B cell (primary cell): ENCODE results near the gene SIL1. TPM values are rescaled to one million over a fixed set of nuclear protein-coding genes. Genes with fewer than 3 reads are reported as not detected.

Source experiments
- ATAC-seq: fragments of 200-7000 bp; cut with Tn5 transposase; one replicate; pipeline ENCODE4 v1.10.0; 2021; ENCODE audit warnings: low read depth, mild to moderate bottlenecking, moderate number of reproducible peaks, moderate library complexity
- CTCF ChIA-PET: fragments of 350-600 bp; sonication (Branson Sonifier 250); formaldehyde crosslinking; loops from one replicate; lab custom pipeline; 2021; ENCODE audit warnings: antibody characterized with exemption, inconsistent platforms; lab: Charles Lee
- POLR2A ChIA-PET: fragments of 350-600 bp; sonication (Branson Sonifier 250); formaldehyde crosslinking; loops from one replicate; lab custom pipeline; 2021; ENCODE audit warnings: antibody characterized with exemption; lab: Charles Lee
- DNase-seq: peaks from one replicate; pipeline ENCODE4 v3.0.0; 2013
- H2AFZ ChIP-seq: 2 replicates; pipeline ENCODE4 v1.6.1; 2012; ENCODE audit warnings: mild to moderate bottlenecking, low read depth, low read length; ENCODE audit not compliant: insufficient read depth, poor library complexity, severe bottlenecking
- H3K27ac ChIP-seq, 2 donors: 1 replicate in 1 of 2; 2 replicates in 1 of 2; pipeline ENCODE4 v1.5.1; 2012 to 2013; ENCODE audit warnings: low read length in 2 of 2, mild to moderate bottlenecking in 2 of 2, moderate library complexity in 1 of 2
- H3K27me3 ChIP-seq, 4 experiments: fragments of 200-600 bp in 1 of 4; sonication (generic) in 1 of 4; replicated peaks in 1 of 4; 1 replicate in 2 of 4; 2 replicates in 2 of 4; pipeline versions ENCODE4 v1.6.1 to v1.7.0; 2013 to 2016; ENCODE audit warnings: low read length in 3 of 4, mild to moderate bottlenecking in 2 of 4, mixed read lengths in 1 of 4, moderate library complexity in 1 of 4; ENCODE audit not compliant: insufficient read depth in 4 of 4, control insufficient read depth in 3 of 4; ENCODE audit errors: control extremely low read depth in 1 of 4
- H3K36me3 ChIP-seq, 2 experiments: replicated peaks in 1 of 2; 1 replicate in 1 of 2; 2 replicates in 1 of 2; pipeline versions ENCODE4 v1.6.1 to v1.7.1; 2013; ENCODE audit warnings: low read length in 1 of 2; ENCODE audit not compliant: insufficient read depth in 2 of 2, control insufficient read depth in 1 of 2; ENCODE audit errors: control extremely low read depth in 1 of 2, extremely low read depth in 1 of 2
- H3K4me1 ChIP-seq, 2 donors: fragments of 200-600 bp in 1 of 2; sonication (generic) in 1 of 2; 1 replicate in 1 of 2; 2 replicates in 1 of 2; pipeline versions ENCODE4 v1.5.1 to v1.6.1; 2013 to 2017; ENCODE audit warnings: low read length in 2 of 2; ENCODE audit not compliant: control insufficient read depth in 2 of 2, insufficient read depth in 2 of 2
- H3K4me2 ChIP-seq: replicated peaks from 2 replicates; pipeline ENCODE3; 2012; ENCODE audit warnings: mild to moderate bottlenecking, low read depth, low read length; ENCODE audit not compliant: poor library complexity, severe bottlenecking
- H3K4me3 ChIP-seq, 5 experiments: fragments of 200-600 bp in 1 of 5; sonication (generic) in 1 of 5; 1 replicate in 3 of 5; 2 replicates in 2 of 5; pipeline versions ENCODE4 v1.5.1 to v1.7.0; 2011 to 2016; ENCODE audit warnings: low read length in 4 of 5, mild to moderate bottlenecking in 4 of 5, low read depth in 2 of 5, control low read depth in 1 of 5, moderate library complexity in 1 of 5; ENCODE audit not compliant: insufficient read depth in 1 of 5; ENCODE audit errors: control extremely low read depth in 1 of 5, extremely low read depth in 1 of 5
- H3K79me2 ChIP-seq: fragments of 200-600 bp; sonication (generic); one replicate; pipeline ENCODE4 v1.6.0; 2016; ENCODE audit warnings: low read length; ENCODE audit not compliant: control insufficient read depth, insufficient read depth
- H3K9ac ChIP-seq: fragments of 200-600 bp; sonication (generic); 2 replicates; pipeline ENCODE4 v1.6.1; 2017; ENCODE audit warnings: mild to moderate bottlenecking, low read length, moderate library complexity
- H3K9me3 ChIP-seq, 3 donors: one replicate each; pipeline versions ENCODE4 v1.6.1 to v1.7.1; 2013; ENCODE audit warnings: low read length in 2 of 3; ENCODE audit not compliant: control insufficient read depth in 2 of 3, insufficient read depth in 1 of 3; ENCODE audit errors: control extremely low read depth in 1 of 3
- H4K20me1 ChIP-seq: 2 replicates; pipeline ENCODE4 v1.6.0; 2012; ENCODE audit warnings: mild to moderate bottlenecking, low read length; ENCODE audit not compliant: insufficient read depth, control insufficient read depth, poor library complexity, severe bottlenecking
- H3K27ac Mint-ChIP-seq: one replicate; pipeline ENCODE4 v1.8.0; 2021; ENCODE audit warnings: mixed read lengths
- H3K27me3 Mint-ChIP-seq: one replicate; pipeline ENCODE4 v1.8.0; 2021; ENCODE audit warnings: mixed read lengths
- H3K4me1 Mint-ChIP-seq: one replicate; pipeline ENCODE4 v1.8.0; 2021; ENCODE audit warnings: mixed read lengths
- H3K4me3 Mint-ChIP-seq: one replicate; pipeline ENCODE4 v1.8.0; 2021; ENCODE audit warnings: mixed read lengths
- H3K9me3 Mint-ChIP-seq: one replicate; pipeline ENCODE4 v1.8.0; 2022; ENCODE audit warnings: mixed read lengths; ENCODE audit not compliant: insufficient read depth
- EZH2 ChIP-seq: IDR thresholded peaks from 2 replicates; pipeline ENCODE4 v1.6.1; 2012; ENCODE audit warnings: borderline replicate concordance, low read depth, mild to moderate bottlenecking, moderate library complexity, low read length; ENCODE audit not compliant: insufficient read depth, poor library complexity, severe bottlenecking
- WGBS: methylation state at CpG from one replicate; pipeline ENCODE4 v1.1.5; 2013; ENCODE audit warnings: missing lambda C conversion rate; ENCODE audit not compliant: insufficient coverage; 5-methylcytosine and 5-hydroxymethylcytosine counted together
- intact Hi-C: fragments of 100-400 bp; cut with micrococcal nuclease; formaldehyde crosslinking; loops from one replicate; pipeline ENCODE4 v1.10.0; 2022
- polyA plus RNA-seq: library from polyadenylated mRNA; depleted of rRNA; stranded (reverse); fragments of >200 nt; gene quantifications from 2 replicates; pipeline ENCODE4 v1.2.3, GENCODE V29; 2012
- total RNA-seq, 2 donors: library from RNA; stranded (reverse); fragments of 120-200 nt in 1 of 2; gene quantifications; 1 replicate in 1 of 2; 2 replicates in 1 of 2; pipeline versions ENCODE4 v1.2.3 to v1.2.4, GENCODE V29; 2013 to 2022
- TF ChIP-seq, protein P1 (sequence below): fragments of 200-600 bp; IDR thresholded peaks from one replicate; pipeline ENCODE4 v1.8.0; 2022; ENCODE audit warnings: antibody characterized with exemption, mild to moderate bottlenecking

SIL1 gene
- total and polyA plus RNA-seq, 2 donors (not counting 1 experiment from before 2014, with no cell fraction given), result 16.9 to 19.8 TPM

DNA sequence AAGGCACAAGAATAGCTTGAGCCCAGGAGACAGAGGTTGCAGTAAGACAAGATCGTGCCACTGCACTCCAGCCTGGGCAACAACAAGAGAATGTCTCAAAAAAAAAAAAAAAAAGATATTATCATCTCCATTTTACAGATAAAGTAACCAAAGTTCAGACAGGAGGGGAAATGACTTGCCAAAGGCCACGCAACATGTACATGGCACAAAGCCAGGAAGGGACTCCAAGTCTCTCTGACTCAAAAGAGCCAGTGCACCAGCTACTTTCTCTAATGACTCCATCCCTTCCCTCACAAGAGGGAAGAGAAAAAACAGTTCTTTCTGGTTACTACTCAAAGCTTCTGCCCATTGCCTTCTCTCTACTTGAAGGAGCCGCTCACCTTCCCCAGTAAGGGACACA is 34.1 kb downstream of the SIL1 start:
- no peaks in the 10 kb centered on the region for H3K27me3 ChIP-seq
- ATAC-seq (no peak), DNase-seq (no peak)
- POLR2A ChIA-PET, result no interaction called here
- TF ChIP-seq EZH2, result no peak
- TF ChIP-seq, protein P1, sequence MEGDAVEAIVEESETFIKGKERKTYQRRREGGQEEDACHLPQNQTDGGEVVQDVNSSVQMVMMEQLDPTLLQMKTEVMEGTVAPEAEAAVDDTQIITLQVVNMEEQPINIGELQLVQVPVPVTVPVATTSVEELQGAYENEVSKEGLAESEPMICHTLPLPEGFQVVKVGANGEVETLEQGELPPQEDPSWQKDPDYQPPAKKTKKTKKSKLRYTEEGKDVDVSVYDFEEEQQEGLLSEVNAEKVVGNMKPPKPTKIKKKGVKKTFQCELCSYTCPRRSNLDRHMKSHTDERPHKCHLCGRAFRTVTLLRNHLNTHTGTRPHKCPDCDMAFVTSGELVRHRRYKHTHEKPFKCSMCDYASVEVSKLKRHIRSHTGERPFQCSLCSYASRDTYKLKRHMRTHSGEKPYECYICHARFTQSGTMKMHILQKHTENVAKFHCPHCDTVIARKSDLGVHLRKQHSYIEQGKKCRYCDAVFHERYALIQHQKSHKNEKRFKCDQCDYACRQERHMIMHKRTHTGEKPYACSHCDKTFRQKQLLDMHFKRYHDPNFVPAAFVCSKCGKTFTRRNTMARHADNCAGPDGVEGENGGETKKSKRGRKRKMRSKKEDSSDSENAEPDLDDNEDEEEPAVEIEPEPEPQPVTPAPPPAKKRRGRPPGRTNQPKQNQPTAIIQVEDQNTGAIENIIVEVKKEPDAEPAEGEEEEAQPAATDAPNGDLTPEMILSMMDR, result no peak
- CTCF ChIA-PET, result no interaction called here
- intact Hi-C loops, result no loop called here
- H3K27ac ChIP-seq, result no peak overlapping the region
- no peak overlapping the region for H3K4me3 ChIP-seq
- H3K79me2 ChIP-seq, result peaks cover 3% of the 10 kb centered on the region
- H3K9ac ChIP-seq, result no peak overlapping the region
- no peak overlapping the region for H3K4me2 ChIP-seq
- H3K9me3 Mint-ChIP-seq, result no peaks in the 10 kb centered on the region
- no peaks in the 10 kb centered on the region for H3K36me3 ChIP-seq
- no peak overlapping the region for H3K27ac Mint-ChIP-seq
- H2AFZ ChIP-seq, result no peak overlapping the region
- H3K4me3 Mint-ChIP-seq, result no peak overlapping the region
- WGBS, result 95% methylated on average over 2 of the region's 3 CpGs
- no peaks in the 10 kb centered on the region for H3K4me1 ChIP-seq
- peaks cover 2% of the 10 kb centered on the region for H3K4me1 Mint-ChIP-seq
- H3K27me3 Mint-ChIP-seq, result no peaks in the 10 kb centered on the region
- no peaks in the 10 kb centered on the region for H3K9me3 ChIP-seq
- no peaks in the 10 kb centered on the region for H4K20me1 ChIP-seq

DNA sequence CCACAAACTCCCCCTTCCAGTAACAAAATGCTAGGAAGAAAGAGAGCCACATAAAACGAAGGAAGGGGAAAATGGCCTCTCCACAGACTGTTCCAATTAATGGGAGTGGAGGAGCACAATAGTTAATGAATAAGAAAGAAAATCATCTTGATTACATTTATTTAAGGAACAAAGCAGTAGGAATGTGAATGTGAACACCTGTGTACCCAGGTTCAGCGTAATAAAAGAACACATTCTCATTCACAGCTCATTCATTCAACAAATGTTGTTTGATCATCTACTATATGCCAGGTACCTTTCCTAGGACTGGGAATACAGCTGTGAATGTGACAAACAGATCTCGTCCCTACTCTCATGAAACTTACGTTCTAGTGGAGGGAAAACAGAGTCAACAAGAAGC is 35.7 kb downstream of the SIL1 start:
- intact Hi-C loops, result no loop called here
- no peak for DNase-seq
- TF ChIP-seq, protein P1, result no peak
- TF ChIP-seq EZH2, result no peak
- Mint-ChIP-seq H3K4me1 (peaks cover 3% of the 10 kb centered on the region), H3K9me3 (no peaks in the 10 kb centered on the region), H3K4me3 (no peak overlapping the region), H3K27ac (no peak overlapping the region), H3K27me3 (no peaks in the 10 kb centered on the region)
- Histone ChIP-seq H3K36me3 (no peaks in the 10 kb centered on the region), H3K27me3 (no peaks in the 10 kb centered on the region), H3K27ac (no peak overlapping the region), H3K9ac (no peak overlapping the region), H4K20me1 (no peaks in the 10 kb centered on the region), H3K4me3 (no peak overlapping the region), H2AFZ (no peak overlapping the region), H3K79me2 (peaks cover 6% of the 10 kb centered on the region), H3K4me2 (no peak overlapping the region), H3K4me1 (no peaks in the 10 kb centered on the region), H3K9me3 (no peaks in the 10 kb centered on the region)
- ChIA-PET CTCF (interaction anchor here (0.6 kb wide), 1 partner anchor 793 kb away, joined by 3 read pairs; no protein-coding TSS in a partner anchor), POLR2A (no interaction called here)
- WGBS, result 100% methylated on average over 2 of the region's 4 CpGs
- no peak for ATAC-seq
